NB4 (cell line): ENCODE measurements around the gene GRM5.

Experiments
- DNase-seq: peaks from one replicate; pipeline ENCODE4 v3.0.0; 2010; ENCODE audit warnings: low read depth
- H3K4me3 ChIP-seq: one replicate; pipeline ENCODE4 v1.5.1; 2011; ENCODE audit warnings: mild to moderate bottlenecking, low read depth, low read length, moderate library complexity
- CTCF ChIP-seq: IDR thresholded peaks from one replicate; pipeline ENCODE4 v1.5.1; 2012; ENCODE audit warnings: low read depth, low read length
- MYC ChIP-seq: IDR thresholded peaks from 2 replicates; pipeline ENCODE4 v1.6.1; 2011; ENCODE audit warnings: low read depth, low read length
- POLR2A ChIP-seq: IDR thresholded peaks from 2 replicates; pipeline ENCODE4 v1.6.1; 2011; ENCODE audit warnings: mild to moderate bottlenecking; ENCODE audit not compliant: insufficient read length; ENCODE audit errors: extremely low read depth
- TF ChIP-seq, protein P1 (sequence below): IDR thresholded peaks from 2 replicates; pipeline ENCODE4 v1.6.1; 2011; ENCODE audit warnings: low read depth, low read length

The GRM5 gene

GRCh38 chr11:88623531-88623930, 442.3 kb downstream of the GRM5 start:
- DNase-seq: no peak
- TF ChIP-seq CTCF (no peak), POLR2A (no peak), MYC (no peak)
- TF ChIP-seq, protein P1, sequence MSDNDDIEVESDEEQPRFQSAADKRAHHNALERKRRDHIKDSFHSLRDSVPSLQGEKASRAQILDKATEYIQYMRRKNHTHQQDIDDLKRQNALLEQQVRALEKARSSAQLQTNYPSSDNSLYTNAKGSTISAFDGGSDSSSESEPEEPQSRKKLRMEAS: no peak
- no peak overlapping the region for H3K4me3 ChIP-seq

DNA sequence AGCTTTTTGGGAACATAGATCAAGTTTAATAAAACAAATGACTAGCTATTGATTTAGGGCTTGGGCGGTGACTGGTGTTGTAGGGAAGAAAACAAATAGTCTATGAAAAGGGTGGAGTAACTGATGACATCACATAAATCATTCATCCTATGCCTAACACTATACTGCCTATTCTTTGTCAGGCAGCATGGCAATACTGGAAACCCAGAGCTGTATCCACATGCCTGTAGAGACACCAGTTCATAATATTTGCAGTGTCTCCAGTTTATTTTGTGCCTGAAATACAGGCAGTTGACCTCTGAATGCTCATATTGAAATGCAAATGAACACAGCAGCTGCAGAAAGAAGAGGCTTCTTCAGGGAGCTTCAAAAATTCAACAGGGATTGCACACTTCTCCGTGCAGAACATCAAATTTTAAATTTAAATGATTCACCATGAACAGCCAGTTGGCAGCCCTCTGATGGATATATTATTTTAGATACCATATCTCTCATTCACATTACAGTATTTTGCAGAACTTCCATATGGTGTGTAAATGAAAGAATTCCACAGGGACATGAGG, 445.1 kb downstream of the GRM5 start:
- no peak overlapping the region for H3K4me3 ChIP-seq
- no peak for TF ChIP-seq POLR2A
- TF ChIP-seq MYC: no peak
- no peak for DNase-seq

GRCh38 chr11:88619656-88620385, 446.0 kb downstream of the GRM5 start:
- TF ChIP-seq MYC (no peak), CTCF (no peak), POLR2A (no peak)
- TF ChIP-seq, protein P1: no peak
- H3K4me3 ChIP-seq: no peak overlapping the region
- no peak for DNase-seq

GRCh38 chr11:88619071-88619425, 446.7 kb downstream of the GRM5 start:
- DNase-seq: no peak
- H3K4me3 ChIP-seq: no peak overlapping the region
- TF ChIP-seq MYC (no peak), CTCF (no peak), POLR2A (no peak)
- TF ChIP-seq, protein P1: no peak

GRCh38 chr11:88618327-88619070, 447.3 kb downstream of the GRM5 start:
- TF ChIP-seq POLR2A (no peak), CTCF (no peak), MYC (no peak)
- TF ChIP-seq, protein P1: no peak
- no peak overlapping the region for H3K4me3 ChIP-seq
- DNase-seq: no peak

- H3K4me3 ChIP-seq: no peak overlapping the region
- no peak for DNase-seq
- TF ChIP-seq MYC (no peak), POLR2A (no peak)
- TF ChIP-seq, protein P1: no peak
Measured at GRCh38 chr11:88617226-88617625, 448.6 kb downstream of the GRM5 start.
